GM23248 (cell line): ENCODE results near the gene FHIP2A.

Experiments used
- EZH2 ChIP-seq: fragments of 200-600 bp; sonication (generic); IDR thresholded peaks from 2 replicates; pipeline ENCODE4 v1.6.1; 2018; ENCODE audit warnings: antibody characterized with exemption, mild to moderate bottlenecking; ENCODE audit not compliant: insufficient read depth, poor library complexity, severe bottlenecking
- EZH2phosphoT487 ChIP-seq: fragments of 200-600 bp; sonication (generic); IDR thresholded peaks from 2 replicates; pipeline ENCODE4 v1.6.1; 2018; ENCODE audit warnings: antibody characterized with exemption, moderate library complexity, mild to moderate bottlenecking, low read depth; ENCODE audit not compliant: insufficient read depth

GRCh38 chr10:114791768-114792167 lies 29.8 kb upstream of the FHIP2A start:
- TF ChIP-seq EZH2phosphoT487 (no peak), EZH2 (no peak)
